ENCODE data around the gene POLG. TPM values are rescaled to one million over a fixed set of nuclear protein-coding genes. Genes with fewer than 3 reads are reported as not detected.
A peak's percentile ranks its signal among the peaks of the same experiment; 100 is the strongest.

Gene POLG
- total and polyA plus RNA-seq, 2 of the 13 experiments (the other 11 are each of a cell fraction or from before 2014, with no cell fraction given): 26.6 to 35.5 TPM

DNA sequence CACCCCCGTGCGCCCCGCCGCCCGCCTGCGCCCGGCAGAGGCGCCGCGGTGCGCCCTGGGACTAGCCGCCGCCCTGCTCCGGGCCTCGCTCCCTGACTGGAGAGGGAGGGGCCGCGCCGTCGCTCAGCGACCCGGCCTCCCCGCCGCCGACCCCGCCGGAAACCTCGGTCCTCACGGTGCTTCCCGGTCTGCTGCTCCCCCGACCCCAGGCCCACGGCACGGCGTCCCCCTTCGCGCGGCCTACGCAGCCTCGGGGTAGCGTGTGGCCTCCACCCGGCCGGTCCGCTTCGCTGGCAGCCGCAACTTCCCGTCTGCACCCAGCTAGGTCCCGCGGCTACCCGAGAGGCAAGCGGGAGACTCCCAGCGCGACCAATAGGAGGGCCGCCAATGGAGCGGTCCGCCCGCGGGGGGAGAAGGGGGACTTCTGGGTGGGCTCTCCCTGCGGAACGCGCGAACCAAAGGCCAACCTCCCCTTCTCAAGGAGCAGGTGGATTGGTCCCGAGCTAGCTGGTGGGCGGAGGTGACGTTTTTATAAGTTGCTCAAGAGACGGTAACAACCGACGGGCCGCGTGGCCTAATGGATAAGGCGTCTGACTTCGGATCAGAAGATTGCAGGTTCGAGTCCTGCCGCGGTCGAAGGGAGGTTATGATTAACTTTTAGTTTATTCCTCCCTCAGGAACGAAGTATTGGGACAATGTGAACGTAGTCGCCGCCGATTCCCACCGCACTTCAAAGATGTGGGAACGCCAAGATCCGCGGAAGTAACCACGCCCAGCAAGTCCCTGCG, at the start of gene POLG (continued):
- TF ChIP-seq, protein P1, sequence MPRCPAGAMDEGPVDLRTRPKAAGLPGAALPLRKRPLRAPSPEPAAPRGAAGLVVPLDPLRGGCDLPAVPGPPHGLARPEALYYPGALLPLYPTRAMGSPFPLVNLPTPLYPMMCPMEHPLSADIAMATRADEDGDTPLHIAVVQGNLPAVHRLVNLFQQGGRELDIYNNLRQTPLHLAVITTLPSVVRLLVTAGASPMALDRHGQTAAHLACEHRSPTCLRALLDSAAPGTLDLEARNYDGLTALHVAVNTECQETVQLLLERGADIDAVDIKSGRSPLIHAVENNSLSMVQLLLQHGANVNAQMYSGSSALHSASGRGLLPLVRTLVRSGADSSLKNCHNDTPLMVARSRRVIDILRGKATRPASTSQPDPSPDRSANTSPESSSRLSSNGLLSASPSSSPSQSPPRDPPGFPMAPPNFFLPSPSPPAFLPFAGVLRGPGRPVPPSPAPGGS (CRISPR knock-in tag; IDR thresholded peaks at IDR 0.05): peak; percentile 86
- TF ChIP-seq ZBTB21 (CRISPR knock-in tag; IDR thresholded peaks at IDR 0.05): peak; percentile 65; the same call in 1 of the 2 replicates
- TF ChIP-seq ZNF263 (CRISPR knock-in tag; IDR thresholded peaks at IDR 0.05): peak; percentile 13; the same call in 1 of the 2 replicates
- TF ChIP-seq YEATS2 (CRISPR knock-in tag; IDR thresholded peaks at IDR 0.05; ENCODE audit: borderline replicate concordance): peak; percentile 84; the same call in 1 of the 2 replicates
- TF ChIP-seq ZNF234 (CRISPR knock-in tag; conservative IDR thresholded peaks at IDR 0.05): peak; percentile 63; the same call in 1 of the 2 replicates
- TF ChIP-seq KMT2B (CRISPR knock-in tag; IDR thresholded peaks at IDR 0.05): peak; percentile 78
- peak; percentile 78 for TF ChIP-seq HOXA3 (CRISPR knock-in tag; IDR thresholded peaks at IDR 0.05)
- TF ChIP-seq ZNF557 (CRISPR knock-in tag; IDR thresholded peaks at IDR 0.05): 0 out of 2 replicates have a peak, but pooled peaks have one; percentile 46
- TF ChIP-seq ZNF543 (CRISPR knock-in tag; IDR thresholded peaks at IDR 0.05): peak; percentile 54; the same call in 1 of the 2 replicates
- TF ChIP-seq ZNF788 (CRISPR knock-in tag; IDR thresholded peaks at IDR 0.05; ENCODE audit: borderline replicate concordance): peak; percentile 91; the same call in 1 of the 2 replicates
- TF ChIP-seq, protein P2, sequence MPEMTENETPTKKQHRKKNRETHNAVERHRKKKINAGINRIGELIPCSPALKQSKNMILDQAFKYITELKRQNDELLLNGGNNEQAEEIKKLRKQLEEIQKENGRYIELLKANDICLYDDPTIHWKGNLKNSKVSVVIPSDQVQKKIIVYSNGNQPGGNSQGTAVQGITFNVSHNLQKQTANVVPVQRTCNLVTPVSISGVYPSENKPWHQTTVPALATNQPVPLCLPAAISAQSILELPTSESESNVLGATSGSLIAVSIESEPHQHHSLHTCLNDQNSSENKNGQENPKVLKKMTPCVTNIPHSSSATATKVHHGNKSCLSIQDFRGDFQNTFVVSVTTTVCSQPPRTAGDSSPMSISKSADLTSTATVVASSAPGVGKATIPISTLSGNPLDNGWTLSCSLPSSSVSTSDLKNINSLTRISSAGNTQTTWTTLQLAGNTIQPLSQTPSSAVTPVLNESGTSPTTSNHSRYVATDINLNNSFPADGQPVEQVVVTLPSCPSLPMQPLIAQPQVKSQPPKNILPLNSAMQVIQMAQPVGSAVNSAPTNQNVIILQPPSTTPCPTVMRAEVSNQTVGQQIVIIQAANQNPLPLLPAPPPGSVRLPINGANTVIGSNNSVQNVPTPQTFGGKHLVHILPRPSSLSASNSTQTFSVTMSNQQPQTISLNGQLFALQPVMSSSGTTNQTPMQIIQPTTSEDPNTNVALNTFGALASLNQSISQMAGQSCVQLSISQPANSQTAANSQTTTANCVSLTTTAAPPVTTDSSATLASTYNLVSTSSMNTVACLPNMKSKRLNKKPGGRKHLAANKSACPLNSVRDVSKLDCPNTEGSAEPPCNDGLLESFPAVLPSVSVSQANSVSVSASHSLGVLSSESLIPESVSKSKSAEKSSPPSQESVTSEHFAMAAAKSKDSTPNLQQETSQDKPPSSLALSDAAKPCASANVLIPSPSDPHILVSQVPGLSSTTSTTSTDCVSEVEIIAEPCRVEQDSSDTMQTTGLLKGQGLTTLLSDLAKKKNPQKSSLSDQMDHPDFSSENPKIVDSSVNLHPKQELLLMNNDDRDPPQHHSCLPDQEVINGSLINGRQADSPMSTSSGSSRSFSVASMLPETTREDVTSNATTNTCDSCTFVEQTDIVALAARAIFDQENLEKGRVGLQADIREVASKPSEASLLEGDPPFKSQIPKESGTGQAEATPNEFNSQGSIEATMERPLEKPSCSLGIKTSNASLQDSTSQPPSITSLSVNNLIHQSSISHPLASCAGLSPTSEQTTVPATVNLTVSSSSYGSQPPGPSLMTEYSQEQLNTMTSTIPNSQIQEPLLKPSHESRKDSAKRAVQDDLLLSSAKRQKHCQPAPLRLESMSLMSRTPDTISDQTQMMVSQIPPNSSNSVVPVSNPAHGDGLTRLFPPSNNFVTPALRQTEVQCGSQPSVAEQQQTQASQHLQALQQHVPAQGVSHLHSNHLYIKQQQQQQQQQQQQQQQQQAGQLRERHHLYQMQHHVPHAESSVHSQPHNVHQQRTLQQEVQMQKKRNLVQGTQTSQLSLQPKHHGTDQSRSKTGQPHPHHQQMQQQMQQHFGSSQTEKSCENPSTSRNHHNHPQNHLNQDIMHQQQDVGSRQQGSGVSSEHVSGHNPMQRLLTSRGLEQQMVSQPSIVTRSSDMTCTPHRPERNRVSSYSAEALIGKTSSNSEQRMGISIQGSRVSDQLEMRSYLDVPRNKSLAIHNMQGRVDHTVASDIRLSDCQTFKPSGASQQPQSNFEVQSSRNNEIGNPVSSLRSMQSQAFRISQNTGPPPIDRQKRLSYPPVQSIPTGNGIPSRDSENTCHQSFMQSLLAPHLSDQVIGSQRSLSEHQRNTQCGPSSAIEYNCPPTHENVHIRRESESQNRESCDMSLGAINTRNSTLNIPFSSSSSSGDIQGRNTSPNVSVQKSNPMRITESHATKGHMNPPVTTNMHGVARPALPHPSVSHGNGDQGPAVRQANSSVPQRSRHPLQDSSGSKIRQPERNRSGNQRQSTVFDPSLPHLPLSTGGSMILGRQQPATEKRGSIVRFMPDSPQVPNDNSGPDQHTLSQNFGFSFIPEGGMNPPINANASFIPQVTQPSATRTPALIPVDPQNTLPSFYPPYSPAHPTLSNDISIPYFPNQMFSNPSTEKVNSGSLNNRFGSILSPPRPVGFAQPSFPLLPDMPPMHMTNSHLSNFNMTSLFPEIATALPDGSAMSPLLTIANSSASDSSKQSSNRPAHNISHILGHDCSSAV (CRISPR knock-in tag; IDR thresholded peaks at IDR 0.05; ENCODE audit: borderline replicate concordance): peak; percentile 69; the same call in 1 of the 2 replicates
- TF ChIP-seq, protein P3, sequence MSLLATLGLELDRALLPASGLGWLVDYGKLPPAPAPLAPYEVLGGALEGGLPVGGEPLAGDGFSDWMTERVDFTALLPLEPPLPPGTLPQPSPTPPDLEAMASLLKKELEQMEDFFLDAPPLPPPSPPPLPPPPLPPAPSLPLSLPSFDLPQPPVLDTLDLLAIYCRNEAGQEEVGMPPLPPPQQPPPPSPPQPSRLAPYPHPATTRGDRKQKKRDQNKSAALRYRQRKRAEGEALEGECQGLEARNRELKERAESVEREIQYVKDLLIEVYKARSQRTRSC (CRISPR knock-in tag; IDR thresholded peaks at IDR 0.05; ENCODE audit: low read depth): no peak
- TF ChIP-seq ZNF17 (CRISPR knock-in tag; IDR thresholded peaks at IDR 0.05): no peak
- peak; percentile 48; the same call in 1 of the 2 replicates for TF ChIP-seq ZSCAN20 (CRISPR knock-in tag; IDR thresholded peaks at IDR 0.05; ENCODE audit: borderline replicate concordance)
- TF ChIP-seq NFIC (IDR thresholded peaks at IDR 0.05; ENCODE audit: low read length): peak; percentile 67; the same call in 1 of the 2 replicates
- TF ChIP-seq ZNF598 (CRISPR knock-in tag; IDR thresholded peaks at IDR 0.05; ENCODE audit: borderline replicate concordance): peak; percentile 51; the same call in 1 of the 2 replicates
- TF ChIP-seq ZNF354B (CRISPR knock-in tag; IDR thresholded peaks at IDR 0.05): no peak
- peak; percentile 64; the same call in 1 of the 2 replicates for TF ChIP-seq KLF11 (CRISPR knock-in tag; IDR thresholded peaks at IDR 0.05)
- peak; percentile 91; the same call in 1 of the 2 replicates for TF ChIP-seq GTF3A (CRISPR knock-in tag; conservative IDR thresholded peaks at IDR 0.05)
- TF ChIP-seq PRMT3 (CRISPR knock-in tag; IDR thresholded peaks at IDR 0.05; ENCODE audit: borderline replicate concordance, low read depth): peak; percentile 61; the same call in 1 of the 2 replicates

Data from HepG2 (cell line).